NCI-H1417 (cell line): ENCODE results near the gene UQCR11.
A peak's percentile ranks its signal among the peaks of the same experiment; 100 is the strongest.
"Not testable (repeated sequence)": the region's sequence is repeated elsewhere in the genome, so short reads cannot be mapped to it uniquely, and the experiment has no call there.

Source experiments
- DNase-seq, 3 experiments: peaks; one replicate each; lab custom pipeline; 2025; lab: John Stamatoyannopoulos, UW

Gene UQCR11

GRCh38 chr19:1605236-1606137 lies at the start of gene UQCR11:
TSS of gene UQCR11 (minus strand) at chr19:1605462. CDS start at chr19:1605409, 53 bp downstream.
- peak; percentile 96 to 98 (median 98) for DNase-seq

GRCh38 chr19:1654178-1654792 lies 49.0 kb upstream of the UQCR11 start:
- no peak for DNase-seq

- DNase-seq: no peak
Measured at GRCh38 chr19:1653300-1653628, 48.0 kb upstream of the UQCR11 start.

- DNase-seq: peak; percentile 99 to 100 (median 100)
Measured at GRCh38 chr19:1652471-1653299, 47.4 kb upstream of the UQCR11 start, which contains the start of gene TCF3. TSS of gene TCF3 (minus strand) at chr19:1652615. CDS start at chr19:1650248, 2,367 bp downstream.

GRCh38 chr19:1651568-1652291 lies 46.5 kb upstream of the UQCR11 start:
- DNase-seq: peak; percentile 28 to 78 (median 72)

- DNase-seq: peak in 1 of 3 experiments; percentile 62
Measured at GRCh38 chr19:1650650-1651567, 45.6 kb upstream of the UQCR11 start.

GRCh38 chr19:1649706-1650649 lies 44.7 kb upstream of the UQCR11 start:
- DNase-seq: no peak

GRCh38 chr19:1648920-1649541 lies 43.8 kb upstream of the UQCR11 start:
- DNase-seq: no peak

GRCh38 chr19:1648459-1648849 lies 43.2 kb upstream of the UQCR11 start:
- no peak for DNase-seq

- DNase-seq: no peak
Measured at GRCh38 chr19:1647501-1648458, 42.5 kb upstream of the UQCR11 start.

GRCh38 chr19:1646659-1647453 lies 41.6 kb upstream of the UQCR11 start:
- DNase-seq: no peak

- no peak for DNase-seq
Measured at GRCh38 chr19:1646149-1646548, 40.9 kb upstream of the UQCR11 start.

- DNase-seq: no peak
Measured at GRCh38 chr19:1645299-1645698, 40.0 kb upstream of the UQCR11 start.

GRCh38 chr19:1644070-1644469 lies 38.8 kb upstream of the UQCR11 start:
- DNase-seq: no peak

- DNase-seq: not testable (repeated sequence)
Measured at GRCh38 chr19:1640893-1641448, 35.7 kb upstream of the UQCR11 start.
